ENCODE results near the gene CMKLR1.
A peak's percentile ranks its signal among the peaks of the same experiment; 100 is the strongest.

Gene CMKLR1

DNA sequence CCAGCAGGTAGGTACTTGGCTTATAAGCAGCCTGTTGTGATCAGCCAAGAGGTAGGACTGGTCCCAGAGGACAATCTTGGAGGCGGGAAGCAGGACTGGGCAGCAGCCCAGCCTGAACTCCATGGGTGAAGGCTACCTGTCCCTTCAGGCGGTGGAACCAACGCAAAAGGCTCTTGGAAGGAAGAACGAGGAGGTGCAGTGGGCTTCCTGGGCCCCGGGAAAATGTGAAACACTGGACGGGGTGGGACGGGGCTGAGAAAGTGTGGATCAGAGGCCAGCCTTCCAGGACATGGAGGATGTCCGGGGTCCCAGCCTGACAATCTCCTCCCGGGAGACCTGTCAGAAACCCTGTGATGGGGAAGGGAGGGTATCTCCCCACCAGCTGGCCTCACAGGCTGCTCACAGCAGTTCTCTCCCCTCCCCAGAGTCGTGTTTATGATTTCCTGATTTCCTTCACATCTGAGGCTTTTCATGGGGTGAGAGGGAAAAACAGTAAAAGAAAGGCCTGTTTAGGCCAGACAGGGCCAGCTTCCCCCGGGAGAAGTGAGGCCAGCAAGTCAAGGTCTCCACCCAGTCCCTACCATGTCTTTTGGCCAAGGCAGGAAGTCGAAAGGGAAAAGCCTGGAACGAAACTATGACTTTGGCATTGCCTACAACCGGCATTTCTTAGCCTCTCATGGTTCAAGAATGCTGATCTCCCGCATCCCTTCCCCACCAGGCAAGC is 11.3 kb downstream of the CMKLR1 start:
- no peak for DNase-seq
- Histone ChIP-seq H3K4me1 (peaks cover 26% of the 10 kb centered on the region), H3K36me3 (no peaks in the 10 kb centered on the region), H3K9me3 (no peaks in the 10 kb centered on the region), H3K27me3 (no peaks in the 10 kb centered on the region), H3K4me3 (ENCODE audit: low read depth, low read length) (no peak overlapping the region)
- no peak for TF ChIP-seq CTCF (IDR thresholded peaks at IDR 0.05; ENCODE audit: low read depth, low read length)

DNA sequence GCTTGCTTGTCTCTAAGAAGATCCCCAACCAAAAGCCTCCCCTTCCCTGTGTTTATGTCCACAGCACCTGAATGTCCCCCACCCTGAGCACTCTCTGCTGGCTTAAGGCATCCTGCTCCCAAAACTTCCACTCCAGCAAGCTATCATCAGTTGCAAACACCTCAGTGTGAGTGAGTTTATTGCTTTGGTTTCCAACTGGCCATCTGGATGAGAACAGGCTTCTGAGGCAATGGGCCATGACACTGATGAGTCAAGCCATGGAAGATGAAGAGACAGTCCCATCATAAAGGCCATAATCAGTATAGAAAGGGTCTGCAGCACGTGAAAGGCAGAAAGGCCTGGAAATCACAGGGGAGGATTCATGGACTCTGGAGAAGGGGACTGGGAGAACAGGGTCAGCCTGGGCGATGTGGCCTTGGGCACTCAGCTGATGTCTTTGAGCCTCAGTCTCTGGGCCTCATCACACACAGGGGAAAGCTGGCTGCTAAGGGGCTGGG is 12.8 kb downstream of the CMKLR1 start:
- Histone ChIP-seq H3K27me3 (no peaks in the 10 kb centered on the region), H3K9me3 (no peaks in the 10 kb centered on the region), H3K4me1 (peaks cover 26% of the 10 kb centered on the region), H3K36me3 (no peaks in the 10 kb centered on the region), H3K4me3 (ENCODE audit: low read depth, low read length) (no peak overlapping the region)
- no peak for TF ChIP-seq CTCF (IDR thresholded peaks at IDR 0.05; ENCODE audit: low read depth, low read length)
- DNase-seq: peak; percentile 59

- no peak overlapping the region for H3K4me3 ChIP-seq (ENCODE audit: low read depth, low read length)
- H3K36me3 ChIP-seq: no peaks in the 10 kb centered on the region
- H3K27me3 ChIP-seq: no peaks in the 10 kb centered on the region
- no peak for TF ChIP-seq CTCF (IDR thresholded peaks at IDR 0.05; ENCODE audit: low read depth, low read length)
- H3K4me1 ChIP-seq: peaks cover 26% of the 10 kb centered on the region
- no peak for DNase-seq
- no peaks in the 10 kb centered on the region for H3K9me3 ChIP-seq
These were observed 13.6 kb downstream of the CMKLR1 start for GRCh38 chr12:108325549-108325948.

DNA sequence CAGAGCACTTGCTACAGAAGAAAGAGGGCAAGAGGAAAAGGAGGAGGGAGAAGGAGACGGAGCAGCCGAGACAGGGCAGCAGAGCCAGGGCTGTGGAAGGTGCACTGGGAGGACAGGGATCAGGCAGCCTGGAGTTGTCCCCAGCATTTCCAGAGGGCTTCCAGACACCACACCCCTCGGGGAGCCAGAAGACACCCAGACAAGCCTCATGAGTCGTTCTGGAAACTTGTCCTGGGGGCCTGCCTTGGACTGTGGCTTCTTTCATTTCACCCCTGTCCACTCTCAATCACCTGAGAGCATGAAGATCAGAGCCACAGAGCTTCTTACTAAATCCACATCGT is 14.1 kb downstream of the CMKLR1 start:
- H3K4me3 ChIP-seq (ENCODE audit: low read depth, low read length): no peak overlapping the region
- H3K36me3 ChIP-seq: no peaks in the 10 kb centered on the region
- DNase-seq: no peak
- H3K4me1 ChIP-seq: peaks cover 26% of the 10 kb centered on the region
- H3K9me3 ChIP-seq: no peaks in the 10 kb centered on the region
- no peak for TF ChIP-seq CTCF (IDR thresholded peaks at IDR 0.05; ENCODE audit: low read depth, low read length)
- no peaks in the 10 kb centered on the region for H3K27me3 ChIP-seq

DNA sequence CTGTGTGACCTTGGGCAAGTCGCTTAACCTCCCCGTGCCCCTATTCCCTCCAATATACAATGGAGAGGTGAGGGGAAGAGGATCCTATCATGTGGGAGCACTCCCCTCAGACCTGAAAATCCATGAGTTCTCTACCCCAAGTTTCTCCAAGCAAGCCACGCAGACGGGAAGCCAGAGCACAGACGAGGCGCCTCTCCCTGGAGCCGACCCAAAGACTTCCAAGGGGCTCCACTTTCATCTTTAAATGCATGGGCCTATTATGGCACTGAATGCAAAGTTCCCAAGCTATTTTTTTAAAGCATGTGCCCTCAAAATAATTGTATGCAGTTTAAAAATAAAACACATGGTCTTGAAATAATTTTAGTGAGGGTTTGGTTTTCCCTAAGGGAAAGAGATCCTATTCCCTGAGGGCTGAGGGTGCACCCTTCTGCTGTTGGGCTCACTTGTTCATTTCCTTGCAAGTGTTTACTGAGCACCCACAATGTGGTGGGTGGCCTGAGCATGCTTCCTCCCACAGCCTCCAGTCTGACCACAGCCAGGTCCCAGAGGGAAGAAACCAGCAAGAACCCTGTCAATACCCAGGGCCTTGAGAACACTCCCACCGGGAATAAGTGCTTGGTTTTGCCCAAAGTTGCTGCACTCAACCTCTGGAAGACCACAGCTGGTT is 14.6 kb downstream of the CMKLR1 start:
- no peaks in the 10 kb centered on the region for H3K27me3 ChIP-seq
- peaks cover 25% of the 10 kb centered on the region for H3K4me1 ChIP-seq
- no peak for DNase-seq
- H3K4me3 ChIP-seq (ENCODE audit: low read depth, low read length): no peak overlapping the region
- no peaks in the 10 kb centered on the region for H3K36me3 ChIP-seq
- TF ChIP-seq CTCF (IDR thresholded peaks at IDR 0.05; ENCODE audit: low read depth, low read length): no peak
- H3K9me3 ChIP-seq: no peaks in the 10 kb centered on the region

- no peak for TF ChIP-seq CTCF (IDR thresholded peaks at IDR 0.05; ENCODE audit: low read depth, low read length)
- H3K4me3 ChIP-seq (ENCODE audit: low read depth, low read length): no peak overlapping the region
- H3K4me1 ChIP-seq: peaks cover 16% of the 10 kb centered on the region
- H3K27me3 ChIP-seq: no peaks in the 10 kb centered on the region
- H3K9me3 ChIP-seq: no peaks in the 10 kb centered on the region
- no peaks in the 10 kb centered on the region for H3K36me3 ChIP-seq
- DNase-seq: no peak
These were observed 15.5 kb downstream of the CMKLR1 start for GRCh38 chr12:108323581-108323980.
